Hindlimb muscle (tissue), 1 donor: ENCODE results near the gene RNF151. TPM values are rescaled to one million over a fixed set of nuclear protein-coding genes. Genes with fewer than 3 reads are reported as not detected.
"Not testable (repeated sequence)": the region's sequence is repeated elsewhere in the genome, so short reads cannot be mapped to it uniquely, and the experiment has no call there.

ENCODE experiments used
- DNase-seq: peaks from one replicate; pipeline ENCODE4 v3.0.0-alpha.2; 2013
- polyA plus RNA-seq: library from polyadenylated mRNA; unstranded; fragments of 120-200 nt; gene quantifications from one replicate; pipeline ENCODE4 v1.2.1, GENCODE V29; 2013; ENCODE audit not compliant: insufficient read length

RNF151 gene, protein sequence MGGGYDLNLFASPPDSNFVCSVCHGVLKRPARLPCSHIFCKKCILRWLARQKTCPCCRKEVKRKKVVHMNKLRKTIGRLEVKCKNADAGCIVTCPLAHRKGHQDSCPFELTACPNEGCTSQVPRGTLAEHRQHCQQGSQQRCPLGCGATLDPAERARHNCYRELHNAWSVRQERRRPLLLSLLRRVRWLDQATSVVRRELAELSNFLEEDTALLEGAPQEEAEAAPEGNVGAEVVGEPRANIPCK
- not detected for polyA plus RNA-seq

- DNase-seq: no peak
Observed at GRCh38 chr16:1966460-1966859, at the start of gene RNF151. Gene RNF151, plus strand, starts transcription at chr16:1966856. Its CDS starts 26 bp downstream, at chr16:1966882.

DNA sequence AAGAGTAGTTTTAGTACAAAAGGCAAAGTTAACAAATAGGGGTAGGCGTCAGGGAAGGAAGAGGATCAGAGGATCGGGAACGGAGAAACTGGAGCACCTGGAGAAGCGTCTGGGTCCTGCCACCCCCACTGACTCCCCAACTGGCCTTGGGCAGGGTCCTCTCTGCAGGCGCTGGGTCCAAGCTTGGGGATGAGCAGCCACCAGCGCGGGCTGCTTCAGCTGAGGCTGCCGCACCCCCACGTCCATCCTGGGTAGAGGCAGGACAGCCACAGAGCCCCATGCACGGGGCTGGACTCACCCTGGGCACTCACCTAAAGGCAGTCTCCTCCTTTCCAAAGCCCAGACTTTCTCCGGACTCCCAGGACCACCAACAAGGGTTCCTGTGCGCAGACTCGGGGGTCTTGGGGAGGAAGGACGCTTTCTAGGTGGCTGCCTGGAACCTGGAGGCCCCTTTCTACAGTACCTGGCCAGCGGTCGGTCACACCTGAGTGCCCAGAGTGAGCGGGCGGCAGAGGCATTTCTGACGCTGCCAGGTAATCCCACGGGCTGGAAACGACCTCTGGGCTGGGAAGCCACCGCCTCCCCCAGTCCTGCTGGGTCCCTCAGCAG is 49.5 kb upstream of the RNF151 start:
- no peak for DNase-seq

DNA sequence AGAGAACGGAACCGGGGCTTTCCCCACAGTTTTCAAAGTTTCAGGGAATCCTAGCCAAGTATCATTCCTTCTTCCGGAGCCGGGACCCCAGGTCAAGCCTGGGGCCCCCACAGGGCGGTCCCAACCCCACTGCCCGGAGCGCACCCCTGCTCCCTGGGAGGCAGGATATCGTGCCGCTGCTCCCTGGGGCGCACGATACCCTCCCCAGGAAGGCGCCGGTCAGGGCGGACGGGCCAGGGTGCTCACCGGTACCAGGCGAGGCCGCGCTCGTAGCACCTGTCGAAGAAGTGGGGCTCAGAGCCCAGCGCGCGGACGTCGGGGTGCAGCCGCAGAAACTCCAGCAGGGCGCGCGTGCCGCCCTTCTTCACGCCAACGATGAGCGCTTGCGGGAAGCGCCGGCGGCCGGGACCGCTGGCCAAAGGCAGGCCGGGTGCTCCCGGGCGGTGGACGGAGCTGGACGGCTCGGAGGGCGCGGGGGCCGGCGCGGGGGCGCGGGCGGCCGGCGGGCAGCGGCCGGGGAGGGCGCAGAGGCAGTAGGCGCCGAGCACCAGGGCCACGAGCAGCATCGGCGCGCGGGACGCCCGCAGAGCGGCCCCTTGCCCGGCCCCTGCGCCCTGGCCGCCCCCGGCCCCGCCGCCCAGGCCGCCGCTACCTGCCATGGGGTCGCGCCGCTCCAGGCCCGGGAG is 48.8 kb upstream of the RNF151 start:
- DNase-seq: no peak

GRCh38 chr16:1918351-1919326 is 48.0 kb upstream of the RNF151 start, which contains the start of gene HS3ST6:
Gene HS3ST6, minus strand, starts transcription at chr16:1918415. Its CDS starts 92 bp downstream, at chr16:1918323.
- DNase-seq: no peak

DNA sequence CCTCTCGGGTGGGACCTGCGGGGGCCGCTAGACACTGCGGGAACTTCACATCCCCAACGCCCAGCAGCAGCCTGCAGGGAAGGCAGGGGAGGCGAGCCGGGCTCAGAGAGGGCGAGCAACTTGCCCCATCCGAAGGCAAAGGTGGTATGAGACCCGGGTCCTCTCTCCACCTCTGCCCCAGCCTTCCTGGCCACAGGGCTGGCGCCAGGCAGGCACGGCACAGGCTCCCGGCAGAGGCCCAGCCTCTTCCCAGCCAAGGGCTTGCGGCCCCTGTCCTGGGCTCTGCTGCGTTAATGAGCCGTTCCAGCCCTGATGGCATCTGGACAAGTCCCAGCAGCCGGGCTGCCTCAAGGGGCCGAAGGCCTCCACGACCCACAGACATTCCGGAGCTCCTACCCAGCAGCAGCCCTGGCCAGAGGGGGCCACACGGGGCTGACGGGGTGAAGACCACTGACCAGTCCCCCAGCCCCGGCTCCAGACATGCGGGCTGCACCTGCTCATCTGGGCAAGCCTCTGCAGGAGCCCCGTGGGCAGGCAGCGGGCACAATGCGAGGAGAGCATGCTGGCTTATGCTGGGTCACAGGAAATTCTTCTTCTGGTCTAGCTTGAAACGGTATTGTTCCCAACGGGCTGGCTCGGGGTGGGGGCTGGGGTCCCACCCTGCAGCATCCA is 47.2 kb upstream of the RNF151 start:
- no peak for DNase-seq

DNA sequence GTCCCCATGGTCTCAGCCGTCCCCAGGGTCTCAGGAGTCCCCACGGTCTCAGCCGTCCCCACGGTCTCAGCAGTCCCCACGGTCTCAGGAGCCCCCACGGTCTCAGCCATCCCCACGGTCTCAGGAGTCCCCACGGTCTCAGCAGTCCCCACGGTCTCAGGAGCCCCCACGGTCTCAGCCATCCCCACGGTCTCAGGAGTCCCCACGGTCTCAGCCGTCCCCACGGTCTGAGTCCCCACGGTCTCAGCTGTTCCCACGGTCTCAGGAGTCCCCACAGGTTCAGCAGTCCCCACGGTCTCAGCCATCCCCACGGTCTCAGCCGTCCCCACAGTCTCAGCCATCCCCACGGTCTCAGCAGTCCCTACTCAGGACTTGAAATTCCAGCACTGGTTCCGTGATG is 46.5 kb upstream of the RNF151 start:
- not testable (repeated sequence) for DNase-seq

GRCh38 chr16:1920727-1921171 is 45.9 kb upstream of the RNF151 start:
- DNase-seq: no peak

GRCh38 chr16:1922357-1922756 is 44.3 kb upstream of the RNF151 start:
- DNase-seq: no peak

GRCh38 chr16:1923299-1924034 is 43.2 kb upstream of the RNF151 start:
- DNase-seq: no peak

DNA sequence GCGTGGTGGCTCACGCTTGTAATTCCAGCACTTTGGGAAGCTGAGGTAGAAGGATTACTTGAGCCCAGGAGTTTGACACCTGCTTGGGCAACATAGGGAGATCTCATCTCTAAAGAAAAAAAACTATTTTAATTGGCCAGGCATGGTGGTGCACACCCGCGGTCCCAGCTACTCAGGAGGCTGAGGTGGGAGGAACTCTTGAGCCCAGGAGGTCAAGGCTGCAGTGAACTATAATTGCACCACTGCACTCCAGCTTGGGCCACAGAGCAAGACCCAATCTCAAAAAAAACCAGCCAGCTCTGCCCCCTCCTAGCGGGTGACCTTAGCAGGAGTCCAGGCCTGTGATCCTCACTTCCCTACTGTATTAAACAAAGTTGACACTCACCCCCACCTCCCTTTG is 42.6 kb upstream of the RNF151 start:
- no peak for DNase-seq

DNA sequence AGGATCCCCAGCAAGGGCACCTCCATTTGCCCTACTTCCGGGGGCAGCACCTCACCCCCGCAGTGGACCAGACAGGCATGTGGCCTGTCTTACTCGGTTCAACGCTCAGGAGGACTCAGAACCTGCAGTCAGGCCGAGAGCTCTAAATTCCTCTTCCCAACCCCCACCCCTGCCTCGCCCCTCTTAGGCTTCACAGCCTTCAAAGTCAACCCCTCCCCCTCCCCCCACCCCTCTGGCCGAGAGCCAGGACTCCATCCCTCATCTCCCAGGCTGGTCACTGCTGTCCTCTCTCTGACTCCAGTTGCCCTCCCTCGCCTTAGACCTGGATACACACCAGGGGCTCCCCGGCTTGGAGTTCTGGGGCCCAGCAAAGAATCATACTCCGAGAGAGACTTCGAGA is 40.4 kb upstream of the RNF151 start:
- no peak for DNase-seq

DNA sequence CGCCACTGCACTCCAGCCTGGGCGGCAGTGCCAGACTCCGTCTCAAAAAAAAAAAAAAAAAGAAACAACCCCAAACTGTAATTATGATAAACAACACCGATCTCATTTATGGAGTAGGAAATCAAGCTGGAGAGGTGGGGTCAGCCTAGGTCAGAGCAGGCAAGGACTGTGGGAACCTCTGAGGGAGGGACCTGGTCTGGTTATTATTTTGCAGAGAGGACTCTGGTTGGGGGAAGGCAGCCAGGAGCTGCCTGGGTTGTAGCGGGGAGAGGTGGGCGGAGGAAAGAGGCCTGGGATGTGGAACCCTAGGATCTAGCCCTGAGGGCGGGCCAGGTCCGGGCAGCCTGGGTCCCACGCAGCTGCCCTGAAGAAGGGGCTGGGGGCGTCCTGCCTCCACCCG is 37.6 kb upstream of the RNF151 start:
- DNase-seq: no peak

GRCh38 chr16:1929578-1930337 is 36.9 kb upstream of the RNF151 start:
- DNase-seq: peak; percentile 90

- no peak for DNase-seq
Observed at GRCh38 chr16:1930338-1930720, 36.3 kb upstream of the RNF151 start.

GRCh38 chr16:1932050-1933028 is 34.3 kb upstream of the RNF151 start:
- no peak for DNase-seq

DNA sequence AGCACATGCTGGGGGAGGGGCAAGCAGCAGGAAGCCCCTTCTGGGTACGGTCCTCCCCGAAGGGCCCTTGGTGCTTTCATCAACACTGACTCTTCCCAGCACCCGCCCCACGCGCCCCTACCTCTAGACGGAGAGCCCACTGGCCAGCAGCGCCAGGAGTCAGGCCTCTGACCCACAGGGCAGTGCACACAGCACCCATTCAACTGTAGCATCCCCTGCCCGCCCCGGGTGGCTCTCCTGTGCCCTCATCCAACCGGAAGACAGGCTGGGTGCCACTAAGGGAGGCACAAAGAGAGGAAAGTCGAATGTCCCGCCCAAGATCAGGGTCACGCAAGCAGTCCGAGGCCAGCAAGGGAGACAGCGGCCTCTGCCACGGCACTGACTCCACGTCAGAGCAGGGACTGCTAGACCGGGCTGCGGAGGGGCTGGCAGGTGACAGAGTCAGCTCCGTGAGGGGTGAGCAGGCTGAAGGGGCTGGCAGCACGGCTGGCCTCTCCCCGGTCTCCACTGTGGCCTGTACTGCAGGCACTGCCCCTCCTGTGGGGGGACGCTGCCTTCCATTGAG is 33.5 kb upstream of the RNF151 start:
- no peak for DNase-seq

DNA sequence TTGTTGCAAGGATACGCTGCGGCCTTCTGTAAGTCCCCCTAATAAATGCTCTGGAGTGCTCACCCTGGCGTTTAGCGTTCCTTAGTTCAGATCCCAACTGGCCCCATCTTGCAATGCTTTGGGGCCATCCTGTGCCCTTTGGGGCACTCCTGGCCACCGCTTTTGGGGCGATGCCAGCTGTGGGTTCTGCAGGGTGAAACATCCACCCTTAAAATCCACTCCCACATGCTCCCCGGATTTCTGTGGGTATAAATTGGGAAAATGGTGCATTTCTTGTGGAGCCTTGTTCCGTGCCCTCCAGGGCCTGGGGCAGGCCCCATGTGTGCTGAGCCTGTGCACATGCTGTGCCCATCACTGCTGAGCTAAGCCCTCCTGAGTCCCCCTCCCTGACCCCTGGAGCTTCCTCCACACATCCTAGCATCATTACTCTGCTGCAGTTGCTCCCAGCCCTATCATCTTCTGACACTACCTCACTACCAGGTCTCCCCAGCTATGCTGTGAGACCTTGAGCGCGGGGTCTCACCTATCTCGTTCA is 29.6 kb upstream of the RNF151 start:
- DNase-seq: no peak

GRCh38 chr16:1938316-1938715 is 28.3 kb upstream of the RNF151 start:
- DNase-seq: no peak

GRCh38 chr16:1938910-1939309 is 27.7 kb upstream of the RNF151 start:
- DNase-seq: no peak
